ENCODE results near the gene GABRD. TPM values are rescaled to one million over a fixed set of nuclear protein-coding genes. Genes with fewer than 3 reads are reported as not detected.

GABRD gene
- total RNA-seq, 1 donor from 2014 or later, result not detected

DNA sequence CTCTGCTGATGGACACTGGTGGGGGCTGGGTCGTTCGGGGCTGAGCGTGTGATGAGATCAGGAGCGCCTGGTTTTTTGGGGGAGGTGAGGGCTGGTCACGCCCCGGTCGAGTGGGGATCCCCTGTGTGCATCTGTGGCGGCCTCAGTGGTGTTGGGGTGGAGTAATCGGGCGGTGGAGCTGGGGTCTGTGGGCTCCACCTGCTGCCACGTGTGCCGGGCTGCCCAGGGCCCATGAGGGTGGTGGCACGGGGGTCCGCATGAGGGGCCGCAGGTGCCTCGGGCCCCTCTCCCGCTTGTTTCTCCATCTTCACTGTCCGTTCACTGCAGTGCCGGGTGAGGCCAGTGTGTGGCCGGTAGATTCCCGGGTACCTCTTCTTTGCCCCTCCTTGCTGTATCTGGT lies 48.2 kb downstream of the GABRD start:
- H3K4me3 Mint-ChIP-seq (ENCODE audit: unreplicated experiment), result no peak overlapping the region
- no peaks in the 10 kb centered on the region for H3K4me1 Mint-ChIP-seq (ENCODE audit: low read depth)
- H3K36me3 Mint-ChIP-seq (ENCODE audit: low read depth), result peaks cover 9% of the 10 kb centered on the region
- H3K27me3 Mint-ChIP-seq (ENCODE audit: low read depth), result peaks cover 8% of the 10 kb centered on the region
- TF ChIP-seq, protein P1, sequence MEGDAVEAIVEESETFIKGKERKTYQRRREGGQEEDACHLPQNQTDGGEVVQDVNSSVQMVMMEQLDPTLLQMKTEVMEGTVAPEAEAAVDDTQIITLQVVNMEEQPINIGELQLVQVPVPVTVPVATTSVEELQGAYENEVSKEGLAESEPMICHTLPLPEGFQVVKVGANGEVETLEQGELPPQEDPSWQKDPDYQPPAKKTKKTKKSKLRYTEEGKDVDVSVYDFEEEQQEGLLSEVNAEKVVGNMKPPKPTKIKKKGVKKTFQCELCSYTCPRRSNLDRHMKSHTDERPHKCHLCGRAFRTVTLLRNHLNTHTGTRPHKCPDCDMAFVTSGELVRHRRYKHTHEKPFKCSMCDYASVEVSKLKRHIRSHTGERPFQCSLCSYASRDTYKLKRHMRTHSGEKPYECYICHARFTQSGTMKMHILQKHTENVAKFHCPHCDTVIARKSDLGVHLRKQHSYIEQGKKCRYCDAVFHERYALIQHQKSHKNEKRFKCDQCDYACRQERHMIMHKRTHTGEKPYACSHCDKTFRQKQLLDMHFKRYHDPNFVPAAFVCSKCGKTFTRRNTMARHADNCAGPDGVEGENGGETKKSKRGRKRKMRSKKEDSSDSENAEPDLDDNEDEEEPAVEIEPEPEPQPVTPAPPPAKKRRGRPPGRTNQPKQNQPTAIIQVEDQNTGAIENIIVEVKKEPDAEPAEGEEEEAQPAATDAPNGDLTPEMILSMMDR (IDR thresholded peaks at IDR 0.05), result no peak
- DNase-seq (ENCODE audit: low spot score), result no peak
- H3K27ac Mint-ChIP-seq (ENCODE audit: unreplicated experiment), result no peak overlapping the region
- peaks cover 23% of the 10 kb centered on the region for H3K9me3 Mint-ChIP-seq (ENCODE audit: low read depth)

GRCh38 chr1:2067981-2068380 lies 48.8 kb downstream of the GABRD start:
- Mint-ChIP-seq H3K4me3 (ENCODE audit: unreplicated experiment) (no peak overlapping the region), H3K4me1 (ENCODE audit: low read depth) (no peaks in the 10 kb centered on the region), H3K27me3 (ENCODE audit: low read depth) (peaks cover 8% of the 10 kb centered on the region), H3K27ac (ENCODE audit: unreplicated experiment) (no peak overlapping the region), H3K36me3 (ENCODE audit: low read depth) (peaks cover 9% of the 10 kb centered on the region), H3K9me3 (ENCODE audit: low read depth) (peaks cover 23% of the 10 kb centered on the region)
- TF ChIP-seq, protein P1 (IDR thresholded peaks at IDR 0.05), result no peak
- no peak for DNase-seq (ENCODE audit: low spot score)

DNA sequence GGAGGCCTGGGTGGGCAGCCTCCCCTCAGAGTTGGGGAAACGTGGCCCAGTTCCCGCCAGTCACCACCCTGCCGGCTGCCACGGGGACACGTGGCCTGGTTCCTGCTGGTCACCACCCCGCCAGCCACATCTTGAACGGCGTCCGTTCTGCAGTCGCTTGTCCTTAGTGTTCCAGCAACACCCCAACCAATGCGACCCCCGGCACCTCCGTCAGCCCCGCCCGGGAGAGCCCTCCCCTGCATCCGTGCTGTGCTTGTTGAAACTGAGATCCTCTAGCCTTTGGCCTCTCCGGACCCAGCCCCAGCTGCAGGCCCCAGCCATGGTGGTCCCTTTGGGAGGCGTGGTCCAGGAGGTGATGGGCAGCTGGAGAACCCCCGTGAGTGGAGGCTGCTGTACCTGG lies 49.8 kb downstream of the GABRD start:
- H3K9me3 Mint-ChIP-seq (ENCODE audit: low read depth), result peaks cover 23% of the 10 kb centered on the region
- DNase-seq (ENCODE audit: low spot score), result no peak
- no peak overlapping the region for H3K27ac Mint-ChIP-seq (ENCODE audit: unreplicated experiment)
- H3K4me3 Mint-ChIP-seq (ENCODE audit: unreplicated experiment), result no peak overlapping the region
- H3K36me3 Mint-ChIP-seq (ENCODE audit: low read depth), result peaks cover 9% of the 10 kb centered on the region
- peaks cover 11% of the 10 kb centered on the region for H3K27me3 Mint-ChIP-seq (ENCODE audit: low read depth)
- H3K4me1 Mint-ChIP-seq (ENCODE audit: low read depth), result peaks cover 6% of the 10 kb centered on the region
- TF ChIP-seq, protein P1 (IDR thresholded peaks at IDR 0.05), result no peak

GRCh38 chr1:2070016-2070415 lies 50.9 kb downstream of the GABRD start:
- Mint-ChIP-seq H3K4me3 (ENCODE audit: unreplicated experiment) (no peak overlapping the region), H3K27me3 (ENCODE audit: low read depth) (peaks cover 13% of the 10 kb centered on the region)

DNA sequence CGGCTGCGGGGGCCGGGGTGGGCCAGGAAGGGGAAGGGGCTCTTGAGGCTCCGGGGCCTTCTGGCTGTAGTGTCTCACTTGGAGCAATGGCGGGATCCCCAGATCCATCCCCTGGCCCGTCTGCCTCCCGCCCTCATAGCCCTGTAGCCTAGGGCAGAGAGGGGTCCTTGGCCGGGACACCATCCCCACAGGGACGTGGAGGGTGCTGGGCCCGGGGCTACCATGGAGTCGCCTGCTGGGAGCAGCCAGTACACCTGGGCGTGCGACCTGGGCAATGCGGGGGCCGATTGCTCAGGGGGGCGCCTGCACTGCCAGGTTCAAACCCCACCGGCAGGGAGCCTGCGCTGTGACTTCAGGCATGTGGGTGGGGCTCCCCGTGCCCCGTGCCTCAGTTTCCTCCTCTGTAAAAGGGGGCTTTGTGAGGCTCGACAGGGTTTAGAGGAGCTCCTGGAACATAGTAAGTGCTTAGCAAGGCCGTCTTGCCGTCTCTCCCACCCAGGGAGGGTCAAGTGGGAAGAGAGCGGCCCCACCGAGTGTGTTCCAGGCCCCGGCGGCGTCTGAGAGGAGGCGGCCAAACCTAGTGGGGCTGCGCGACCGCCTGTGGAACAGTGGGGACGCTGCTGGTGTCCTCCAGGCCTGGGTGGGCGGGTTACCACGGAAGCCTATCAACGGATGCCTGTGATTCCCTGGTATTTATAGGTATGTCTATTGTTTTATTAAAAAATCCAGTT lies 51.8 kb downstream of the GABRD start:
- Mint-ChIP-seq H3K27me3 (ENCODE audit: low read depth) (peaks cover 15% of the 10 kb centered on the region), H3K4me1 (ENCODE audit: low read depth) (peaks cover 11% of the 10 kb centered on the region), H3K9me3 (ENCODE audit: low read depth) (peaks cover 7% of the 10 kb centered on the region), H3K27ac (ENCODE audit: unreplicated experiment) (no peak overlapping the region), H3K4me3 (ENCODE audit: unreplicated experiment) (no peak overlapping the region), H3K36me3 (ENCODE audit: low read depth) (peaks cover 2% of the 10 kb centered on the region)
- TF ChIP-seq, protein P1 (IDR thresholded peaks at IDR 0.05), result no peak
- no peak for DNase-seq (ENCODE audit: low spot score)

More at GRCh38 chr1:2070016-2070415, 50.9 kb downstream of the GABRD start:
- DNase-seq (ENCODE audit: low spot score), result no peak
- peaks cover 15% of the 10 kb centered on the region for H3K9me3 Mint-ChIP-seq (ENCODE audit: low read depth)
- peaks cover 6% of the 10 kb centered on the region for H3K36me3 Mint-ChIP-seq (ENCODE audit: low read depth)
- no peak overlapping the region for H3K27ac Mint-ChIP-seq (ENCODE audit: unreplicated experiment)
- TF ChIP-seq, protein P1 (IDR thresholded peaks at IDR 0.05), result no peak
- peaks cover 11% of the 10 kb centered on the region for H3K4me1 Mint-ChIP-seq (ENCODE audit: low read depth)
